GM12801 (cell line): ENCODE results near the gene INTS15.

Experiments used
- CTCF ChIP-seq: IDR thresholded peaks from one replicate; pipeline ENCODE4 v1.5.1; 2011; ENCODE audit warnings: control low read depth; ENCODE audit not compliant: insufficient read length; ENCODE audit errors: extremely low read depth

INTS15 gene

GRCh38 chr7:6589829-6590644, at the start of gene INTS15:
TSS of gene INTS15 (plus strand) at chr7:6590021. CDS start at chr7:6590284, 263 bp downstream.
- no peak for TF ChIP-seq CTCF

DNA sequence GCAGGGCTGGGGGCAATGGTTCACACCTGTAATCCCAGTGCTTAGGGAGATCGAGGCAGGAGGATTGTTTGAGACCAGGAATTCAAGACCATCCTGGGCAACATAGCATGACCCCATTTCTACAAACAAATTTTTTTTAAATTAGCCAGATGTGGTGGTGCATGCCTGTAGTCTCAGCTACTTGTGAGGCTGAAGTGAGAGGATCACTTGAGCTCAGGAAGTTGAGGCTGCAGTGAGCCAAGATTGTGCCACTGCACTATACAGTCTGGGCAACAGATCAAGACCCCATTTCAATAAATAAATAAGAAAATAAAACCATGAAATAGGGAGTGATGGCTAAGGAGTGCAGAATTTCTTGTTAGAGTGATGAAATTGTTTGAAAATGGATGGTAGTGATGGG, 47.5 kb upstream of the INTS15 start:
- TF ChIP-seq CTCF, result no peak

GRCh38 chr7:6545398-6546126, 44.3 kb upstream of the INTS15 start:
- TF ChIP-seq CTCF, result no peak

DNA sequence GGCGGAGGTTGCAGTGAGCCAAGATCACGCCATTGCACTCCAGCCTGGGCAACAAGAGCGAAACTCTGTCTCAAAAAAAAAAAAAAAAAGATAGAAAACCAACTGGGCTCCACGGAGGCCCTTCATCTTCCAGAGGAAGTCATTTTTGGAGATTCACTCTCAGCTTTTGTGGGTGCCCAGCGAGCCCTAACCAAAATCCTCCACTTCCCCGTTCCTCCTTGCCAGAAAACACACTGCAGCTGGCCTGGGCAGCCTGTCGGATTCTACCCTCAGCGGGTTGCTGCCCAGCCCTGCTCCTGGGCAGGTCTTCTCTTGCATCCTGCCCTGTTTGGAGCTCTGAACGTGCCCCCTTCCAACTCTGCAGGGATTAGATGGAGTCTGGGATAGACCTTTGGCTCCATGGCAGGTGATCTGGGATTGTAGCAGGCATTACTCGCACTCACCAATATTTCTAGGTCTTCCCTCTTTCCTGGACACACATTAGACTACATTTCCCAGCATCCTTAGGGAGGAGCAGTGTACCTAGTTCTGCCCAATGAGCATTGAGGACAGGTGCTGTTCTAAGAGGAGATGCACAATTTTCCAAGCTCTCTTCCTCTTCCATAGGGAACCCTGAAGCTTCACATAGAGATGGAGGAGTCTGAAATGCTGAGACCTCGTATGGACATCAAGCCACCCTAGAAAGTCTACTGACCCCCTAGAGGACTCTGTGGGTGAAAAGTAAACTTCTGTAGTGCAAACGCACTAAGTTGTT, 43.1 kb upstream of the INTS15 start:
- no peak for TF ChIP-seq CTCF

DNA sequence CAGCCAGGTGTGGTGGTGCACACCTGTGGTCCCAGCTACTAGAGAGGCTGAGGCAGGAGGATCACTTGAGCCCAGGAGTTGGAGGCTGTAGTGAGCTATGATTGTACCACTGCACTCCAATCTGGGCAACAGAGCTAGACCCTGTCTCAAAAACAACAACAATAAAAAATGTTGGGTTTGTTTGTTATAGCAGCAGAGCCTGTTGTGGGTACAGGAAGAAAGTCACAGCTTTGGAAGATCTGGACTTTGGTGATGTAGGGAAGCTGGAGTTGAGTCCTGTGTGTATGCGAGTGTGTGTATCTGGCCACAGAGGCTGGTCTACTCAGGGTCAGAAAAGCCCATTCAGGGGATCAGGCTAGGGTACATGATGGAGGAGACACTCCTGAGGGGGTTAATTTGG, 42.4 kb upstream of the INTS15 start:
- TF ChIP-seq CTCF, result no peak

GRCh38 chr7:6551016-6551511, 38.8 kb upstream of the INTS15 start, which contains the start of gene GRID2IP:
TSS of gene GRID2IP (minus strand) at chr7:6551461. CDS start at chr7:6551436, 25 bp downstream.
- no peak for TF ChIP-seq CTCF
